GM18517 (cell line): ENCODE results near the gene DNER.

Source experiments
- ATAC-seq: cut with Tn5 transposase; IDR thresholded peaks from one replicate; pipeline ENCODE4 v1.9.1; 2021; ENCODE audit warnings: mild to moderate bottlenecking, moderate library complexity; ENCODE audit not compliant: unreplicated experiment

DNER gene

GRCh38 chr2:229673676-229674075 lies 40.7 kb downstream of the DNER start:
- ATAC-seq, result no peak

DNA sequence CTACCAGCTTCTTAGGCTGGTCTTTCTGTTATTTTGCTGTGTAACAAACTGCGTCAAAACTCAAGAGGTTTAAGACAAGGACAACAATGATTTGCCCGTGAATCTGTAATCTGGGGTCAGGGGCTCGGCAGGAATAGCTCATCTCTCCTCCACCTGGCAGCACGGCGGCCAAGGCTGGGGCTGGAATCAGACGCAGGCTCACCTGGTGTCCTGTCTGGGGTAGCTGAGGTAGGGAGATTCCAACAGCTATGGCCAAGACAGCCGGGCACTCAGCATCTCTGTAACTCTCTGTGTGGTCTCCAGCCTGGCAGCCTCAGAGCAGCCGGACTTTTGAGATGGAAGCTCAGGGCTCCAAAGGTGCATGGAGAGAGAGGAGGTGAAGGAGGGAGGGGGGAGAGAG lies 42.3 kb downstream of the DNER start:
- ATAC-seq, result no peak

DNA sequence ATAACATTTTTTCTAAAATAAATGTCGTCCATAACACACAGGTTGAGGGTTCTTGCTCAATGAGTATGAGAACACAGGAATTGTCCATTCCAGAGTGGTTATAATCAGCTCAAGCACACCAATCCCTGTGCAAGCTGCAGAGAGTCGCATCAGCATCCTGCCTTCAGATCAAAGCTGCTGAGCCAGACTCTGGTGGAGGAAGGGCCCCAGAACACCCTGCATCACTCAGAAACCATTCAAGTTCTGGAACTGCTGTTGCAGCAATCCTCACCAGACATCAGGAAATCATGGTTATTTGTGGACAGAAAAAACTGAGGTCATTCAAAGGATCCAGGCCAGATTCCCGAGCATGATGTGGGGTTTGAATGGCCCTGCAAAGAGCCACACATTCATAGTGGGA lies 44.5 kb downstream of the DNER start:
- ATAC-seq, result no peak

GRCh38 chr2:229666811-229667210 lies 47.5 kb downstream of the DNER start:
- ATAC-seq, result no peak

- ATAC-seq, result no peak
Observed at GRCh38 chr2:229665158-229665557, 49.2 kb downstream of the DNER start.

DNA sequence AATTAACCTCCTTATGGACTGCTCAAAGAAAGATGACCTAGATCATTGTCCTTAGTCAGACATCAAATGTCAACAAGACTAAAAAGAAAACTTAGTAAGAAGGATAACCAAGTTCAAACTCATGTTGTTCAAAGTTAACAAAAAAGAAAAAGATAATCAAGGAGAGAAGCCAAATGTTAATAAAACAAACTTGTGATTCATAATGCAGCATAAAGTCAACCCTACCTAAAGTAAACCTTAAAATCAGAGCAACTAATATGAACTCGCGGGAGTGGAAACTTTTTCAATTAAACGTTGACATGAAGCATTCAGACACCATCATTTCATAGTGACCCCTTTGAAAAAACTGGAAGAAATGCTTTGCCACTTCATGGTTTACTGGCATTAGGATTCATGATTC lies 52.9 kb downstream of the DNER start:
- no peak for ATAC-seq

DNA sequence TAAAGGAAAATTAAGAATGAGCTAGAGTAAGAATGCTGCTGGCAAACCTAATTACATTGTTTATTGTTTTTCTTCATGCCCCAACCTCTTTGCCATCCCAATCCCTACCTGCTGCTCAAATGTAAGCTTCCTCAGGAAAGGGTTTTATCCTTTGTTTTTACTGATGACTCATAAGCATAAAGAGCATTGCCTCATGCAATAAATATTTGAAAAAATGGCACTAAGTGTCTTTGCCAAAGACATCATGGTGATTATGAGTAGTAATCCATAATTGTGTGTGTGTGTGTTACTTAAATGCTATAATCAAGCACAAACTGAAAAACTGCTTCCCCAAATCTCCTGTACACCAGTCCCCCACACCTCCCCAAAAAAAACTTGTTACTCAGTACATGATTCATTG lies 53.4 kb downstream of the DNER start:
- no peak for ATAC-seq

DNA sequence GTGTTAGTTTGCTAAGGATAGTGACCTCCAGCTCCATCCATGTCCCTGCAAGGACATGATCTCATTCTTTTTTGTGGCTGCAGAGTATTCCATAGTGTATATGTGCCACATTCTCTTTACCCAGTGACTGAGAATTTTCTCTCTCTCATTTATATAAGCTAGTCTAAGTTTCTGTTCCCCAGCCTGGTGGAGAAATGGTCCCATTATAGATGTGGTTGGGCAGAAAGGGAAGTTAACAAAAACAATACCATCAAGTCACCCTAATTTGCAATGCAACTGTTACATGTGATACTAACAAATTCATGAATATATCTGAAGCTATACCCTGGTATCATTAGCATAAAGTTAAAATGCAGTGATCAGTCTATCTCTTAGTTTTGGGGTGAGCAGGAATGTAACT lies 54.0 kb downstream of the DNER start:
- ATAC-seq, result no peak

- ATAC-seq, result no peak
Observed at GRCh38 chr2:229658004-229658403, 56.4 kb downstream of the DNER start.

GRCh38 chr2:229654437-229654836 lies 59.9 kb downstream of the DNER start:
- no peak for ATAC-seq

- ATAC-seq, result no peak
Observed at GRCh38 chr2:229653531-229653930, 60.8 kb downstream of the DNER start.

GRCh38 chr2:229652796-229653195 lies 61.6 kb downstream of the DNER start:
- no peak for ATAC-seq

- no peak for ATAC-seq
Observed at GRCh38 chr2:229650901-229651300, 63.5 kb downstream of the DNER start.

DNA sequence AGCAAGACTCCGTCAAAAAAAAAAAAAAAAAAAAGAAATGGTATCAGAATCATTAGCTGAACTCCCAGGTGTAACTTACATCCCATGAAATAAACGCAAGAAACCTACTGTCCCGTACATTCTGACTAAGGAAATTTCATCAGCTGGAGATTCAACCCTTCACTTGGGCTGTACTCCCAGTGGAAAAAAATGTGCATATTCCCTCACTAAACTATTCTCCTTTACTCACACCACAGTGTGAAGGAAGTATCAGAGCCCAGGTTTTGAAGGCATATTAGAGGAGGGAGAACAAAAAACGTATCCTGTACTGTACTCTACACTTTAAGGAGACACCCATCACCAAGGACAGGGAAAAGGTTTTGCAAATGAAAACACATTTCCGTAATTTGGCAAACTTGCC lies 64.3 kb downstream of the DNER start:
- no peak for ATAC-seq

DNA sequence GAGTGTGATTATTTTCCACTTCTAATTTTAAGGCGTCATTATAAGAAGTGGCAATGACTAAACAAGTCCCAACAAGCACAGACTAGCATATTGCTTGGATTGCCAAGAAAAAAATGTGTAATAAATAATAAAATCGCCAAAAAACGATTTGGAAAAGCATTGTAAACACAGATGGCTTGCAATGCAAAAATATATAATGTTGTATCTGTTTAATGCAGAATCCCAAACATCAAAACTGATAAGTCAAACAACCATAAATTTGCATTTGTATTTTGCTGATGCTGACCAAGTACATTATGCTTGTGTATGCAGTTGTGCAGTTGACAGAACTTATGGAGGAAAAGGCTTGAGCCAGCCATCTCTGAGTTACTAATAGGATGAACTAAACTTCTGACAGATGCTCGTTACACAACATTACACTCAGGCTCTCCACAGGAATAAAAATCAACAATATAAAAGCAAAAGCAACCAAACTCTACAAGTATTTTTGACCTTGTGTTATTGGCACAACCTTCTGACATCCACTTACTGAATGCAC lies 68.1 kb downstream of the DNER start:
- ATAC-seq, result no peak

DNA sequence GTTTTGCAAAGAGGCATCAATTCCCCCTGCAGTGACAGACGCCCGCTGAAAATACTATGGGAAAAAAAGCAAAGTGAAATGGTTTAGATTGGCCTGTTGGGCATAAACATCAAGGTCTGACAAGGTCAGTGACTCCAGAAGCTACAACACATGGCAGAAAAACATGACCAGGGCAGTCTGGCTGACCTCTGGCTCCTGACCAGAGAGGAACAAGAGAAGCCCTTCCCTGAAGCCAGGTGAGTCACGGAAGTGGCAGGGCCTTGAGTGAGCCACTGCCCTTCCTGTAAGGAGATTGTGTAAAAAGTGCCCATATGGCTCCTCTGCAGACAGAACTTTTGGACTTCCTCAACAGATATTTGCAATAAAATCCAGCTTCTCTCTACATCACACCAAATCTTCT lies 72.0 kb downstream of the DNER start:
- no peak for ATAC-seq

DNA sequence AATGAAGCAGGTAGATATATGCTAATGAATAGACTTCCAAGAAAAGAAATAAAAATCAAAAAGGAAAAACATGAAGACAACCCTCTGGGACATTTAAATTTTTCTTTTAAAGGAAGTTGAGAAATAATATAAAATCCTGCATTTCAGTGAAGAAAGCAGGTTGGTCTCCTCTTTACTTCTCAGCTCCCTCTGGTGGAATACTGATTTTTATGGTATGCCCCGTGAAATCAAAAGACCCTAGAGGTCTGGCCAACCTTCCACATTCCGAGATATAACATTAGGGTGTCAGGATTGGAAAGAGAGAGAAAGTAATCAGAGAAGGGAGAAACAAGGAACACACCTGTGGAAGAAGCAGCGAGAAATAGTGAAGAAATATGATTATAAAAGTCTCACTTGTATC lies 72.7 kb downstream of the DNER start:
- no peak for ATAC-seq

DNA sequence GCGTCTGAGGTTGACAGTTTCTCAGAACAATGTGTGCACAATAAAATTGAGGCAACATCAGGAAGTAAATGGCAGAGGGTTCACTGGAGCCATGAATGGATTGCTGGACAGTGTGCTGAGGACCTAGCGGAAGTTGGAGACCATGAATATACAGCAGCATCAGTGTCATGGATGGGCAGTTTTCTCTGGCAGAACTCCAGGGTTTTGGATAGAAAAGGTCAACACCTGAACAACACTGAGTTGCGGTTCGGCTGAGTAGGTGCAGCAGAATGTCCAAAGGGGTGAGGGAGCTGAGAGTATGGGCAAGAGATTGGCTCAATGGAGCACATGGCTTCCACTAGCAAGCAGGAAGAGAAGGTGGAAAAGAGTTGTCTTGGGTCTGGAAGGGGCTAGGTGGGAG lies 73.7 kb downstream of the DNER start:
- no peak for ATAC-seq

- no peak for ATAC-seq
Observed at GRCh38 chr2:229636571-229636970, 77.8 kb downstream of the DNER start.

DNA sequence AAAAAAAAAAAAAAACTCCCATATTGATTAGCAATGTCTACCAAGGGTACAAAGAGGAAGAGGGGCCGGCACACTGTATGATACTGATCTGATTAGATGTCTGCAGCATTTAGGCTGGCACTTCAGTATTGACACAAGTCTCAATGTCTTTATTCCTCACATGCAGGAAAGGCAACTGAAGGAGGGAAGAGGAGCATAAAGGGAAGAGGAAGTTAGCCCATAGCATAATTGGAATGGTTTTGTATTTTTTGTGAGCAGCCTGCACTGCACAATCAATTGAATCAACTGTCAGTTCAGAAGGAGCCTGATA lies 79.0 kb downstream of the DNER start:
- no peak for ATAC-seq

DNA sequence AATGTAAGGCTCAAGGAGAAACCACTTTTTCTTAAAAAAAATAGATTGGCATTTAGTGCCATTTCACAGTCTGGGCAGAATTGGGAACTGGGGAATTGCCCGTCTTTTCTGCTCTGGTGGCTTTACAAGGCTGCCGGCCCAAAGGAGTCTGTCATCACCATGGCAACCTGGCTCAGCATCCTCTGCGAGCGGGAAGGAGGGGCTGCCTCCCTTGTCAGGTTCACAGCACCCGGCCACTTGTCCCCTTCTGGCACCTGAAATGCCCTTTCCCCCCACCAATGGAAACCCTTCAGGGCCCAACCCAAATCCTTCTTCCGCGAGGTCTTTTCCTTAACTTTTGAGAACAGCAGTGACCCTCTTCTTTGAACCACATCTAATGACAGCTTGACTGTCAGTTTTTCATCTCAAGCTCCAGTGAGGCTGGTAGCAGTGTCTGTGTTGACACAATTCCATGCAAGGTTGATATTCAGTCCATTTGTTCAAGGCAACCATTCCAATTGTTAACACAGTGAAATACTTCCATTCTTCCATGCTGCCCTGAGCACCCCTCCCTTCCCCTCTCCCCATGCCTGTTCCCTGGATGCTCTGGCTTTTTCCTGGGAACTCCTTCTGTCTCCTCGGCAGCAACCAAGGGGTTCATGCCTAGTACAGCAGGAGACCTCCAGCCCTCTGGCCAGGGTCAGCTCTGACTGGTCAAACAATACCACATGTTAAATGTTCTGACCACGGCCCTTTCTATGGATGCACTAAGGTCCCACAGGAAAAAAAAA lies 79.6 kb downstream of the DNER start:
- ATAC-seq, result no peak

DNA sequence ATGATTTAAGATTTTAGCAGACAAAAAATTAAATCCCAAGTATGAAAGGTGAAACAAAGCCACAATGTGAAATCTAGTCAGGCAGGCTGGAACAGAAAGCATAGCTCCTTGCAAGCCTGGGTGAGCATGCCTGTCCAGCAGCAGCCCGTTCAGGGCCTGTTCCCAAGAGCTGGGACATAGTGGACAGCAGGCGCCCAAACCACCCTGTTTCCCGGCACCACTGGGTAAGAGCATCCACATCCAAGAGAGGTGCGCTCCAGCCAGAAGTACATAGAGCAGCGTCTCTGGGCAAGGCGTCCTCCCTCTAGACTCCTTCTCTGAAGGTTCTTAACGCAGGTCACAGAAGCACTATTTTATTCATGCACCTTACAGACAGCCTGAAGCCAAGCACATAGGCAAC lies 80.8 kb downstream of the DNER start:
- no peak for ATAC-seq

DNA sequence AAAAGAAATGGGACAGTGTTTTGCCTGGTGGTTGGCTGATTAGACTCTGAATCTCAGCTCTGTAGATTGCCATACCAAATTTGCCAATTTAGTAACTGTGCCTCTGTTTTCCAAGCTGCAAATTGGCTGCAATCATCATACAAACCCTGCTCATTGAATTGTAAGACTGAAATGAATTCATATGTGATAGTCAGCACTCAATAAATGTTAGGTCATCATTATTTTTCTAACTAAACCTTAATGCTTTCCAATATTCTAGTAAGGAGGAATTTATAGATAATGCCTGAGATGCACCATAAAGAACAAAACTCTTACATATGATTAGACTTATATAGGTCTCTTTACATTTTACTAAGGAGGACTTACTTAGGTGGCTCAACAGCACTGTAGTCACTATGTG lies 85.3 kb downstream of the DNER start:
- ATAC-seq, result no peak
